ENCODE measurements around the gene TAS2R1. TPM values are rescaled to one million over a fixed set of nuclear protein-coding genes. Genes with fewer than 3 reads are reported as not detected.
A peak's percentile ranks its signal among the peaks of the same experiment; 100 is the strongest.

Gene TAS2R1, protein sequence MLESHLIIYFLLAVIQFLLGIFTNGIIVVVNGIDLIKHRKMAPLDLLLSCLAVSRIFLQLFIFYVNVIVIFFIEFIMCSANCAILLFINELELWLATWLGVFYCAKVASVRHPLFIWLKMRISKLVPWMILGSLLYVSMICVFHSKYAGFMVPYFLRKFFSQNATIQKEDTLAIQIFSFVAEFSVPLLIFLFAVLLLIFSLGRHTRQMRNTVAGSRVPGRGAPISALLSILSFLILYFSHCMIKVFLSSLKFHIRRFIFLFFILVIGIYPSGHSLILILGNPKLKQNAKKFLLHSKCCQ
- total RNA-seq (2021; ENCODE audit: unreplicated experiment) (not detected), Bru-seq, nascent RNA (not detected), BruChase-seq, experiment 1, labeled RNA remaining after a 6-hour chase (percentile 28 among the genes with signal in this experiment), BruChase-seq, experiment 2, labeled RNA remaining after a 2-hour chase (percentile 19 among the genes with signal in this experiment)
- polyA plus RNA-seq (2012) = not detected in 2 replicates
- long read RNA-seq = 0 reads

DNA sequence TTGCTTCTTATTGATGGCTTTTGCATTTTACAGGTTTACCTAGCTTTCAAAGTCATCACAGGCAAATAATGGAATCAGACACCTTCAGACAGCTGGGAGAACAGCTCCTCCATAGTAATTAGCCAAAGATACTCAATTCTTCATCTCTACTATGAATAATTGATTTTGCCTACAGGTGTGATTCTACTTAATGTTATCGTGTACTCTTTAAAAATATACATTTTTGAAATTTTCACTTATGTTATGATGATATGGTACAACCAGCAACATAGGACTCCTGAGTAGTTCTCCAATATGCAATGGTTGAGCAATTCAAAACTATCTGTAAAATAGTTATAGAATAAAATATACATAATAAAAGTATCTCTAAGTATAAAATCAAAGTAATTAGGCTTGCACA lies at the start of gene TAS2R1:
Gene TAS2R1, minus strand, starts transcription at position 101 of the 400 bp plus-strand sequence. CDS start 319 bp downstream, outside the sequence.
- Histone ChIP-seq H3K9me2 (ENCODE audit: insufficient read depth) (no peaks in the 10 kb centered on the region), H3K27ac (ENCODE audit: low read depth, low read length) (no peak within 1 kb of the TSS), H3K27me3 (ENCODE audit: insufficient read depth, low read length) (no peaks in the 10 kb centered on the region), H3K79me2 (ENCODE audit: insufficient read depth, low read length) (no peaks in the 10 kb centered on the region), H3K9me3 (ENCODE audit: control insufficient read depth in 1 of 2, insufficient read depth in 1 of 2, low read depth in 1 of 2, low read length in 2 of 2) (peaks cover 0 to 4% of the 10 kb centered on the region in 2 experiments; a peak in 2 of 4 replicates), H3K4me2 (ENCODE audit: low read length) (no peak within 1 kb of the TSS), H4K20me1 (ENCODE audit: insufficient read depth) (no peaks in the 10 kb centered on the region), H3K4me1 (ENCODE audit: control insufficient read depth in 1 of 2, insufficient read depth in 2 of 2, low read length in 2 of 2) (no peaks in the 10 kb centered on the region), H3K9ac (ENCODE audit: low read length) (no peak within 1 kb of the TSS), H3K36me3 (ENCODE audit: control insufficient read depth in 1 of 2, insufficient read depth in 2 of 2, low read length in 2 of 2) (no peaks in the 10 kb centered on the region), H3K4me3 (replicated peaks in 1 of 2; ENCODE audit: low read depth in 1 of 2, low read length in 2 of 2) (no peak within 1 kb of the TSS), H2AFZ (ENCODE audit: low read depth, low read length, poor library complexity, severe bottlenecking) (no peak within 1 kb of the TSS)
- TF ChIP-seq, protein P1, sequence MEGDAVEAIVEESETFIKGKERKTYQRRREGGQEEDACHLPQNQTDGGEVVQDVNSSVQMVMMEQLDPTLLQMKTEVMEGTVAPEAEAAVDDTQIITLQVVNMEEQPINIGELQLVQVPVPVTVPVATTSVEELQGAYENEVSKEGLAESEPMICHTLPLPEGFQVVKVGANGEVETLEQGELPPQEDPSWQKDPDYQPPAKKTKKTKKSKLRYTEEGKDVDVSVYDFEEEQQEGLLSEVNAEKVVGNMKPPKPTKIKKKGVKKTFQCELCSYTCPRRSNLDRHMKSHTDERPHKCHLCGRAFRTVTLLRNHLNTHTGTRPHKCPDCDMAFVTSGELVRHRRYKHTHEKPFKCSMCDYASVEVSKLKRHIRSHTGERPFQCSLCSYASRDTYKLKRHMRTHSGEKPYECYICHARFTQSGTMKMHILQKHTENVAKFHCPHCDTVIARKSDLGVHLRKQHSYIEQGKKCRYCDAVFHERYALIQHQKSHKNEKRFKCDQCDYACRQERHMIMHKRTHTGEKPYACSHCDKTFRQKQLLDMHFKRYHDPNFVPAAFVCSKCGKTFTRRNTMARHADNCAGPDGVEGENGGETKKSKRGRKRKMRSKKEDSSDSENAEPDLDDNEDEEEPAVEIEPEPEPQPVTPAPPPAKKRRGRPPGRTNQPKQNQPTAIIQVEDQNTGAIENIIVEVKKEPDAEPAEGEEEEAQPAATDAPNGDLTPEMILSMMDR (IDR thresholded peaks at IDR 0.05 in 2 of 3, conservative IDR thresholded peaks at IDR 0.05 in 1 of 3; ENCODE audit: borderline replicate concordance in 1 of 3, insufficient read depth in 1 of 3, low read depth in 2 of 3, low read length in 2 of 3) = no peak
- TF ChIP-seq, protein P2, sequence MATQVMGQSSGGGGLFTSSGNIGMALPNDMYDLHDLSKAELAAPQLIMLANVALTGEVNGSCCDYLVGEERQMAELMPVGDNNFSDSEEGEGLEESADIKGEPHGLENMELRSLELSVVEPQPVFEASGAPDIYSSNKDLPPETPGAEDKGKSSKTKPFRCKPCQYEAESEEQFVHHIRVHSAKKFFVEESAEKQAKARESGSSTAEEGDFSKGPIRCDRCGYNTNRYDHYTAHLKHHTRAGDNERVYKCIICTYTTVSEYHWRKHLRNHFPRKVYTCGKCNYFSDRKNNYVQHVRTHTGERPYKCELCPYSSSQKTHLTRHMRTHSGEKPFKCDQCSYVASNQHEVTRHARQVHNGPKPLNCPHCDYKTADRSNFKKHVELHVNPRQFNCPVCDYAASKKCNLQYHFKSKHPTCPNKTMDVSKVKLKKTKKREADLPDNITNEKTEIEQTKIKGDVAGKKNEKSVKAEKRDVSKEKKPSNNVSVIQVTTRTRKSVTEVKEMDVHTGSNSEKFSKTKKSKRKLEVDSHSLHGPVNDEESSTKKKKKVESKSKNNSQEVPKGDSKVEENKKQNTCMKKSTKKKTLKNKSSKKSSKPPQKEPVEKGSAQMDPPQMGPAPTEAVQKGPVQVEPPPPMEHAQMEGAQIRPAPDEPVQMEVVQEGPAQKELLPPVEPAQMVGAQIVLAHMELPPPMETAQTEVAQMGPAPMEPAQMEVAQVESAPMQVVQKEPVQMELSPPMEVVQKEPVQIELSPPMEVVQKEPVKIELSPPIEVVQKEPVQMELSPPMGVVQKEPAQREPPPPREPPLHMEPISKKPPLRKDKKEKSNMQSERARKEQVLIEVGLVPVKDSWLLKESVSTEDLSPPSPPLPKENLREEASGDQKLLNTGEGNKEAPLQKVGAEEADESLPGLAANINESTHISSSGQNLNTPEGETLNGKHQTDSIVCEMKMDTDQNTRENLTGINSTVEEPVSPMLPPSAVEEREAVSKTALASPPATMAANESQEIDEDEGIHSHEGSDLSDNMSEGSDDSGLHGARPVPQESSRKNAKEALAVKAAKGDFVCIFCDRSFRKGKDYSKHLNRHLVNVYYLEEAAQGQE (IDR thresholded peaks at IDR 0.05; ENCODE audit: low read depth) = no peak
- no peak for TF ChIP-seq ELF1 (IDR thresholded peaks at IDR 0.05; ENCODE audit: borderline replicate concordance, low read depth)
- TF ChIP-seq, protein P3, sequence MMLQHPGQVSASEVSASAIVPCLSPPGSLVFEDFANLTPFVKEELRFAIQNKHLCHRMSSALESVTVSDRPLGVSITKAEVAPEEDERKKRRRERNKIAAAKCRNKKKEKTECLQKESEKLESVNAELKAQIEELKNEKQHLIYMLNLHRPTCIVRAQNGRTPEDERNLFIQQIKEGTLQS (IDR thresholded peaks at IDR 0.05) = no peak
- TF ChIP-seq POLR2AphosphoS5 (IDR thresholded peaks at IDR 0.05; ENCODE audit: low read depth, low read length) = no peak
- no peak for TF ChIP-seq YY1 (IDR thresholded peaks at IDR 0.05; ENCODE audit: extremely low read depth, insufficient replicate concordance, low read depth, low read length)
- no peak for TF ChIP-seq EZH2phosphoT487 (IDR thresholded peaks at IDR 0.05; ENCODE audit: borderline replicate concordance)
- TF ChIP-seq SRF (IDR thresholded peaks at IDR 0.05; ENCODE audit: low read depth) = no peak
- TF ChIP-seq EZH2 (IDR thresholded peaks at IDR 0.05) = no peak
- TF ChIP-seq EGR1 (IDR thresholded peaks at IDR 0.05; ENCODE audit: low read depth) = no peak
- no peak for TF ChIP-seq CBX3 (IDR thresholded peaks at IDR 0.05; ENCODE audit: low read depth)
- RAD21 ChIA-PET (ENCODE audit: low non-redundant PET in 1 of 2, low total read pairs in 2 of 2, uncharacterized antibody in 2 of 2, unreplicated experiment in 2 of 2) = no interaction called here
- no peak for DNase-seq (ENCODE audit: low read depth, low spot score)
- intact Hi-C loops (cut with micrococcal nuclease) = no loop called here
- CTCF ChIA-PET = no interaction called here
- BruUV-seq (replicated peaks) = no TSS peak
- POLR2A ChIA-PET = no interaction called here
- ATAC-seq = no peak

Measured in HCT116 (cell line).